Activated CD8-positive, alpha-beta memory T cell treated with anti-CD3 and anti-CD28 coated beads for 24 hours (primary cell): ENCODE results near the gene MYD88.

Experiments
- DNase-seq: peaks from one replicate; pipeline ENCODE4 v3.0.0-alpha.2; 2020

Gene MYD88

GRCh38 chr3:38114052-38114874 is 24.2 kb upstream of the MYD88 start:
- peak; percentile 56 for DNase-seq

- DNase-seq, result peak; percentile 54
Measured at GRCh38 chr3:38114875-38115644, 23.4 kb upstream of the MYD88 start.

GRCh38 chr3:38115645-38116427 is 22.6 kb upstream of the MYD88 start:
- peak; percentile 56 for DNase-seq

- DNase-seq, result no peak
Measured at GRCh38 chr3:38116471-38117162, 21.8 kb upstream of the MYD88 start.

GRCh38 chr3:38117163-38117716 is 21.2 kb upstream of the MYD88 start:
- DNase-seq, result no peak

GRCh38 chr3:38117748-38118420 is 20.6 kb upstream of the MYD88 start:
- DNase-seq, result peak; percentile 84

- no peak for DNase-seq
Measured at GRCh38 chr3:38118421-38119247, 19.8 kb upstream of the MYD88 start.

GRCh38 chr3:38119248-38119544 is 19.3 kb upstream of the MYD88 start:
- no peak for DNase-seq

- no peak for DNase-seq
Measured at GRCh38 chr3:38119821-38120692, 18.4 kb upstream of the MYD88 start.

GRCh38 chr3:38120693-38121450 is 17.6 kb upstream of the MYD88 start:
- DNase-seq, result peak; percentile 51

- peak; percentile 44 for DNase-seq
Measured at GRCh38 chr3:38121451-38121831, 17.0 kb upstream of the MYD88 start.

- DNase-seq, result peak; percentile 49
Measured at GRCh38 chr3:38121832-38122461, 16.5 kb upstream of the MYD88 start.

GRCh38 chr3:38122712-38123290 is 15.7 kb upstream of the MYD88 start:
- DNase-seq, result peak; percentile 51

GRCh38 chr3:38124324-38125122 is 13.9 kb upstream of the MYD88 start:
- no peak for DNase-seq

GRCh38 chr3:38125305-38126120 is 12.9 kb upstream of the MYD88 start:
- DNase-seq, result peak; percentile 47

- DNase-seq, result peak; percentile 44
Measured at GRCh38 chr3:38126121-38126892, 12.2 kb upstream of the MYD88 start.
